ENCODE results near the gene RPL22.

Gene RPL22

DNA sequence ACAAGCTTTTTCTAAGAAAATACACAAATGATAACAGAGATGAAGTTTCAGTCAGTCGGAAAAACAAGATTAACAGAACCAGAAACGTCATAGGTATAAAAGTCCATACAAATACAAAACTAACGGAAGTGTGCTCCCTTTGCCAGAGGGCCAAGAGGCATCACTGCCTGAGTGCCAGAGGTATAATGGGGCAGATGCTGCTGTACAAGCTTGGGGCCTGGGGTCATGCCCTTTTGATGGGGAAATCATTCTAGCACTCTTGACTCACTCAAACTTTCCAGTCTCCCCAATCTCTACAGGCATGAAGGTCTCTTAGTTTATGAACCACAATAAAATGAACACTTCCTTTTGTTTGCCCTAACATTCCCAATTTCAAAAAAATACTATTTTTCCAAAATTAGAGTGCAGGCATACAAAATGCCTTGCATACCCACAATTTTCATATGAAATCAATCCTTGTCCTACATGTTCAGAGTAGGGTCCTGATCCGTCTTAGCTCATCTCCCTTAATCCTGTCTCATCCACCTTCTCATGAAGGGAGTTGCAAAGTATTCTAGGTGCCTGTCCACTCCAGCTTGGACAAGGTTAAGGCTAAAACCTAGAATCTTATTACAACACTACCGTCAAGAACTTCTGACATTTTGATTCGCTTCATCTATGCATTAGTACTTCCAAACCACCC, 1.5 kb downstream of the RPL22 start:
- H3K27me3 ChIP-seq (ENCODE audit: insufficient read depth, low read length, poor library complexity), result no peaks in the 10 kb centered on the region
- peak overlapping the region; percentile 89 for H3K27ac ChIP-seq (ENCODE audit: low read length)
- peaks cover 57% of the 10 kb centered on the region for H3K36me3 ChIP-seq (ENCODE audit: insufficient read depth, low read length)
- ATAC-seq (ENCODE audit: insufficient read depth, low read depth), result no peak
- H2AFZ ChIP-seq (ENCODE audit: low read depth, low read length), result no peak overlapping the region
- H3K4me2 ChIP-seq (ENCODE audit: insufficient read depth, low read length), result peak overlapping the region; percentile 76
- peaks cover 42% of the 10 kb centered on the region for H3K4me1 ChIP-seq (ENCODE audit: insufficient read depth, low read length)
- TF ChIP-seq, protein P1, sequence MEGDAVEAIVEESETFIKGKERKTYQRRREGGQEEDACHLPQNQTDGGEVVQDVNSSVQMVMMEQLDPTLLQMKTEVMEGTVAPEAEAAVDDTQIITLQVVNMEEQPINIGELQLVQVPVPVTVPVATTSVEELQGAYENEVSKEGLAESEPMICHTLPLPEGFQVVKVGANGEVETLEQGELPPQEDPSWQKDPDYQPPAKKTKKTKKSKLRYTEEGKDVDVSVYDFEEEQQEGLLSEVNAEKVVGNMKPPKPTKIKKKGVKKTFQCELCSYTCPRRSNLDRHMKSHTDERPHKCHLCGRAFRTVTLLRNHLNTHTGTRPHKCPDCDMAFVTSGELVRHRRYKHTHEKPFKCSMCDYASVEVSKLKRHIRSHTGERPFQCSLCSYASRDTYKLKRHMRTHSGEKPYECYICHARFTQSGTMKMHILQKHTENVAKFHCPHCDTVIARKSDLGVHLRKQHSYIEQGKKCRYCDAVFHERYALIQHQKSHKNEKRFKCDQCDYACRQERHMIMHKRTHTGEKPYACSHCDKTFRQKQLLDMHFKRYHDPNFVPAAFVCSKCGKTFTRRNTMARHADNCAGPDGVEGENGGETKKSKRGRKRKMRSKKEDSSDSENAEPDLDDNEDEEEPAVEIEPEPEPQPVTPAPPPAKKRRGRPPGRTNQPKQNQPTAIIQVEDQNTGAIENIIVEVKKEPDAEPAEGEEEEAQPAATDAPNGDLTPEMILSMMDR (IDR thresholded peaks at IDR 0.05; ENCODE audit: borderline replicate concordance, extremely low read depth, low read length, poor library complexity, severe bottlenecking), result no peak
- TF ChIP-seq EZH2 (IDR thresholded peaks at IDR 0.05; ENCODE audit: borderline replicate concordance, low read depth, low read length, severe bottlenecking), result no peak
- peaks cover 68% of the 10 kb centered on the region for H3K79me2 ChIP-seq (ENCODE audit: insufficient read depth, low read length)
- peak overlapping the region; percentile 96 for H3K9ac ChIP-seq (ENCODE audit: low read depth, low read length)
- no peaks in the 10 kb centered on the region for H3K9me3 ChIP-seq (ENCODE audit: insufficient read depth, low read length, severe bottlenecking)
- peaks cover 58% of the 10 kb centered on the region for H4K20me1 ChIP-seq (ENCODE audit: insufficient read depth, low read length)
- no peak for DNase-seq
- peak overlapping the region; percentile 77 to 96; a peak in 3 of 4 replicates for H3K4me3 ChIP-seq (ENCODE audit: low read depth in 1 of 2, low read length in 2 of 2)

DNA sequence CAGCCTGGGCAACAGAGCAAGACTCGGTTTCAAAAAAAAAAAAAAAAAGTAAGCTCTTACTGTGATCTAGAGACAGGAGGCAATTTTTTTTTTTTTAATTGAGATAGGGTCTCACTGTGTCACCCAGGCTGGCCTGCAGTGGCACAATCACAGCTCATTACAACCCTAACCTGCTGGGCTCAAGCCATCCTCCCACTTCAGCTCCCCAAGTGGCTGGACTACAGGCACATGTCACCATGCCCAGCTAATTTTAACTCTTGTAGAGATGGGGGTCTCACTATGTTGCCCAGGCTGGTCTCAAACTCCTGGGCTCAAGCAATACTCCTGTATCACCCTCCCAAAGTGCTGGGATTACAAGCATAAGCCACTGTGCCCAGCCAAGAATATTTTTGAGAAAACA, 7.4 kb downstream of the RPL22 start:
- Histone ChIP-seq H3K9me3 (ENCODE audit: insufficient read depth, low read length, severe bottlenecking) (no peaks in the 10 kb centered on the region), H3K4me1 (ENCODE audit: insufficient read depth, low read length) (peaks cover 15% of the 10 kb centered on the region; the same call in 1 of the 2 replicates), H3K9ac (ENCODE audit: low read depth, low read length) (no peak overlapping the region), H3K27me3 (ENCODE audit: insufficient read depth, low read length, poor library complexity) (no peaks in the 10 kb centered on the region), H3K4me3 (ENCODE audit: low read depth in 1 of 2, low read length in 2 of 2) (no peak overlapping the region), H3K4me2 (ENCODE audit: insufficient read depth, low read length) (no peak overlapping the region), H2AFZ (ENCODE audit: low read depth, low read length) (no peak overlapping the region), H3K36me3 (ENCODE audit: insufficient read depth, low read length) (peaks cover 90% of the 10 kb centered on the region), H3K79me2 (ENCODE audit: insufficient read depth, low read length) (peaks cover 94% of the 10 kb centered on the region), H3K27ac (ENCODE audit: low read length) (no peak overlapping the region), H4K20me1 (ENCODE audit: insufficient read depth, low read length) (peaks cover 71% of the 10 kb centered on the region)
- no peak for TF ChIP-seq EZH2 (IDR thresholded peaks at IDR 0.05; ENCODE audit: borderline replicate concordance, low read depth, low read length, severe bottlenecking)
- TF ChIP-seq, protein P1 (IDR thresholded peaks at IDR 0.05; ENCODE audit: borderline replicate concordance, extremely low read depth, low read length, poor library complexity, severe bottlenecking), result no peak
- ATAC-seq (ENCODE audit: insufficient read depth, low read depth) (no peak), DNase-seq (no peak)

DNA sequence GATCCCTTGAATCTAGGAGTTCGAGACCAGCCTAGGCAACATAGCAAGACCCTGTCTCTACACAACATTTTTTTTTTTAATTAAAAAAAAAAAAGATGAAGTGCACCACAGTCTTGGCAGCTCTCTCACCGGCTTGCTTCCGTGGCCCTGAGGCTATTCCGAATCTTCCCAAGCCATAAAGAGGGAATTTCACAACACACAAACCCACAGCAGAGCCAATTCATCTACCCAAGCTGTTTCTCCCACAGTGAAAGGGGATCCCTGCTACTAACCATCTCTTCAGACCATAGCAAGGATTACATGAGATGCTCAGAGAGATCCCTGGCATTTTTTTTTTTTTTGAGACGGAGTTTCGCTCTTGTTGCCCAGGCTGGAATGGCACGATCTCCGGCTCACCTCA, 10.9 kb downstream of the RPL22 start:
- DNase-seq (no peak), ATAC-seq (ENCODE audit: insufficient read depth, low read depth) (no peak)
- peaks cover 69% of the 10 kb centered on the region for H4K20me1 ChIP-seq (ENCODE audit: insufficient read depth, low read length)
- no peak overlapping the region for H3K4me2 ChIP-seq (ENCODE audit: insufficient read depth, low read length)
- H2AFZ ChIP-seq (ENCODE audit: low read depth, low read length), result no peak overlapping the region
- no peak for TF ChIP-seq EZH2 (IDR thresholded peaks at IDR 0.05; ENCODE audit: borderline replicate concordance, low read depth, low read length, severe bottlenecking)
- TF ChIP-seq, protein P1 (IDR thresholded peaks at IDR 0.05; ENCODE audit: borderline replicate concordance, extremely low read depth, low read length, poor library complexity, severe bottlenecking), result no peak
- no peak overlapping the region for H3K27ac ChIP-seq (ENCODE audit: low read length)
- H3K79me2 ChIP-seq (ENCODE audit: insufficient read depth, low read length), result peaks cover 66% of the 10 kb centered on the region
- H3K36me3 ChIP-seq (ENCODE audit: insufficient read depth, low read length), result peaks cover 82% of the 10 kb centered on the region
- H3K9me3 ChIP-seq (ENCODE audit: insufficient read depth, low read length, severe bottlenecking), result no peaks in the 10 kb centered on the region
- no peak overlapping the region for H3K9ac ChIP-seq (ENCODE audit: low read depth, low read length)
- H3K4me1 ChIP-seq (ENCODE audit: insufficient read depth, low read length), result 0 out of 2 replicates have a peak, but pooled peaks cover 2% of the 10 kb centered on the region
- H3K4me3 ChIP-seq (ENCODE audit: low read depth in 1 of 2, low read length in 2 of 2), result no peak overlapping the region
- no peaks in the 10 kb centered on the region for H3K27me3 ChIP-seq (ENCODE audit: insufficient read depth, low read length, poor library complexity)

All from DND-41 (cell line).